ENCODE results near the gene MAST3.

Gene MAST3

DNA sequence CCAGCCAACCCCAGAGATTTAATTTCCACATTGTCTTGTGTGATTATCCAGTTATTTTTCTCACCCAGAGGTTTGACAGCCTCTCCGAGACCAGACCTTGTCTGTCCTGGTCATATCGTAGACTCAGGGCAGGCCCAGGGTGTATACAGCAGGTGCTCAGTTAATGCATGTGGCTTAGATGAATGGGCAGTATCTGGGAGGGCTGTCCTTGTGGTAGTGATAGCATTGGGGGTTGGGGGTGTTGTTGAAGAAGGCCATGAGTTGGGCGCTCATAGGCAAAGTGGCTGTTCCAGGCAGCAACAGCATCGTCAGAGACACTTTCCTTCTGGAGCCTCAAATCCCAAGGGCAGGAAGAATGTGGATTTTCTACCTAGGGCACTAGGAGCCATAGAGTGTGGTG, 16.9 kb downstream of the MAST3 start:
- DNase-seq: no peak

DNA sequence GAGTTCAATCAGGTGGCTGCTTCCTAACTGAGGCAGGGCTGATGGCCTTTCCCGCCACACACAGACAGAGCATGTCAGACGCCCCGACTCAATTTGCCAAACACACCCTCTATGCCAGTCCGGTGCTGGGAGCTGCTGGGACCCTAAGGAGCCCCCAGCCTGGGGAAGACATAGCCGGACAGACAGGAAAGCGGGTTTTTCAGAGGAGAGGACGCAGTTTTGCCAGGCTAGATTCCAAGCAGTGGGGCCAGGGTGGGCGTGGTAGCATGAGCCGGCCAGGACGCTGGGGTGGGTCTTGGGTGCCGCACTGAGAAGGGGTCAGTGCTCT, 19.8 kb downstream of the MAST3 start:
- DNase-seq: no peak

DNA sequence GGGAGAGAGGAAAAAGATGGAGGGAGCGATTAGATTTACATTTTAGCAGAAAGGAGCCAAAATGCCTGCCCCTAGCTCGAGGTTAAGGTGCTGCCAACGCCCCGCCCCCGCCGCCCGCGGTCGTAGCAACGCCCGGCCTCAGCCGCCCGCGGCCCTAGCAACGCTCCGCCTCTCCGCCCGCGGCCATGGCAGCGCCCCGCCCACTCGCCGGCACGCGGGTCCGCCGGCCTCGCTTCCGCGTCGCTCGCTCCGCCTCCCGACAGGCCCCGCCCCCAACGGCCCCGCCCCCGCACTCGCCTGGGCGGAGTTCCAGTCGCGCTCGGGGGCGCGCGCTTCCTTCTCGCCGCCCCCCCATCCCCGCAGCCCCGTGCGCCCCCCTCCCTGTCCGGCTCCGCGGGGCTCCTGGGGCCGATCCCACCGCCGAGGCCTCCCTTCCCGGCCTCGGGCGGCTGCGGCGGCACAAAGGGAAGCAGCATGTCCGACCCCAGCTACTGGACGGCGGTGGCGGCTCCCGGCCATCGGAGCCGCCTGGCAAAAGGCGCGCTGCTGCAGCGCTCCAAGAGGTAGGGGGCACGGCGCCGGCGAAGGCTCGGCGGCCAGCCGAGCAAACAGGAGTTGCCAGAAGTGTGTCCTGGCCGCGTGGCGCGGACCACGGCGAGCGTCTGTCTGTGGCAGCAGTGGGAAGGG, 20.3 kb downstream of the MAST3 start:
- peak; percentile 99 for DNase-seq

DNA sequence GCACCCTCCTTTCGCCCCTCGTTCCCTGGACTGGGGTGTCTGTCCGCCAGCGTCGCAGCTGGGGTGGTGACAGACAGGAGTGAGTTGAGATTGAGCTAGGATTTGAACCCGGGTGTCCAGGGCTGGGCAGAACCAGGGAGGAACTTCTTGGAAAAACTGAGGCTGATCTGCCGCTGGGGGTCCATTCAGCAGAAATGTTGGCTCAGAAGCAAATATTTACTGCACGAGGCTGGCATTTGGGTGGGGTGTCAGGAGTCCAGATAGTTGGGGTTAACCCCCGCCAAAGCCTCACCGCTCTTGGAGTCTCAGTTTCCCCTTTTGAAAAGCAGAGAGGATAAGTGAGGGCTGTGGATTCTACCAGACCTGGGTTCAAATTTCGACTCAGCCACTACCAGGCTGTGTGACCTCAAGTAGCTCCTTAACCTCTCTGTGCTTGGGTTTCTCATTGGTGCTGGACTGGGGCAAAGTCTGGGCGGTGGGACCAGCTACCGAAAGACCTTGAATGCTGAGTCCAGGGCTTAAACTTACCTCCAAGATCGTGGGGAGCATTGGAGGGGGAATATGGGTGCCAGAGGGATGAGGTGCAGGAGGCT, 20.9 kb downstream of the MAST3 start:
- no peak for DNase-seq

DNA sequence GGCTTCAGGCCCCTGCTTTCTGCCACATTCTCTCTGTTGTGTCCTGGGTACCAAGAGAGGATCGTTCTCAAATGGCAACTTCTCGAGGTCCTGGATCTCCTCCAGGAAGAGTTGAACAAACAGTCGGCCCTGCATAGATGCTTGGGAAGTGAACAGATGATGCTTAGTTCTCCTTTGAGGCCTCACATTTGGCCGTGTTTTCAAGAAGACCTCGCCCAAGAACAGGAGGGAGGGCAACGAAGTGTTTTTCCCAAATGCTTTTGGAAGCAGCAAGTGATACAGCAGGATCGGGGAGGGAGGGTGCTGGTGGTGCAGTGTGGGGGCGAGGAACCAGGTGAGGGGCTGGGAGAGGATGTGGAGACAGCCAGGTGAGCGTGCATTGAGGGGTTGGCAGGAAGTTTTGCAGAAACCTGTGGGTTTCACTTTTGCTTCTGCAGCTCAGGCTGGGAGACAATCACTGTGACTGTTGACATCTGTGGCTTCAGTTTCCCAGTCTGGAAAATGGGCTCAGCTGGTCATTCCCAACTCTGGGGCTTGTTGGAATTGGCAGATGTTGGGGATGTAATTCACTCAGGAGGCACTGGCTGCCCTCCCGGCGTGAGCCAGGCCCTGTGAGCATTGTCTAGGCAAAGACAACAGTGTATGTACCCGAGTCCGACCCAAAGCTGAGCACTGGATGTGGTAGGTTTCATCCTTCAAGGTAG, 21.6 kb downstream of the MAST3 start:
- DNase-seq: peak; percentile 62

DNA sequence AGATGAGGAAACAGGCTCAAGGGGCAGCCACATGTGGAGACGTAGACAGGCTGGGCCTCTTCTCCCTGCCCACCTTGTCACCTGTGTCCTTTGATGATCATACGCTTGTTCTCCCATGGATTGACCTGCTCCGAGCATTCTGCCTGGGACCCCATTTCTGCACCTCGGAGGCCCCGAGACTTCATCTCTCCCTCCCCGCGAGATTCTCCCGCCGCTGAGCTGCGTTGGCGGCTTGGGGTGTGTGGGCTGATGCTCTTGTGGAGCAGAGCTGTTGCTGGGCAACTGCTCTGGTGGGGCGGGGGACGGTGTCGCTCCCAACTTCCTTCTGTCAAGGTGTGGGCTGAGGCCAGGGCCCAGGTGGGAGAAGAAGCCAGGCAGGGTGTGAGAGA, 22.1 kb downstream of the MAST3 start:
- DNase-seq: peak; percentile 77

DNA sequence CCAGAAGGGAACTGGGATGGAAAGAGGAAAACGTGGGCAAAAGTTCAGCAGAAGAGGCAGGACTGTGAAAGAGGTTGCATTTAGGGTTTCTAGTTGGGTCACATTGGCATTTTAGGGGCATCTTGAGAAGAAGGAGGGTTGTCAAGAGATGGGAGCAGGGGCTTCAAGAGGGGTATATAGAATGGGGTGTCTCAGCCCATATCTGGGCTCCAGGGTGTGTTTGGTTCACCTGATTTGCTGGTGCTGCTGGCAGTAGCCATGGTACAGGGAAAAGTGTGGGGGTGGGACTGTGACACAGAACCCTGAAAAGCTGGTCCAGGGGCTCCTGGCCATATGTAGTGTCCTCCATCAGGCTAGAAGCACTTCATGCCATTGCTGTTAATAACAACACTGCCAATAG, 22.5 kb downstream of the MAST3 start:
- no peak for DNase-seq

DNA sequence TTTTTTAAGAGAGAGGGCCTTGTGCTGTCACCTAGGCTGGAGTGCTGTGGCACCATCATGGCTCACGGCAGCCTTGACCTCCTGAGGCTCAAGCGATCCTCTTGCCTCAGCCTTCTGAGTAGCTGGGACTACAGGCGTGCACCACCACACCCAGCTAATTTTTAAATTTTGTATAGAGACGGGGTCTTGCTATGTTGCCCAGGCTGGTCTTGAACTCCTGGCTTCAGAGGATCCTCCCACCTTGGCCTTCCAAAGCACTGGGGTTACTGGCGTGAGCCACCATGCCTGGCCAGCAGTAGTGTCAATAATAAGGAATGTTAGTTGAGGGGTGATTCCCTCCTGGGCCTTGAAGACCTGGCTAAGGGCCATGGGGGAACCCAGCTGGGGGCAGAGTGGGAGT, 23.6 kb downstream of the MAST3 start:
- no peak for DNase-seq

DNA sequence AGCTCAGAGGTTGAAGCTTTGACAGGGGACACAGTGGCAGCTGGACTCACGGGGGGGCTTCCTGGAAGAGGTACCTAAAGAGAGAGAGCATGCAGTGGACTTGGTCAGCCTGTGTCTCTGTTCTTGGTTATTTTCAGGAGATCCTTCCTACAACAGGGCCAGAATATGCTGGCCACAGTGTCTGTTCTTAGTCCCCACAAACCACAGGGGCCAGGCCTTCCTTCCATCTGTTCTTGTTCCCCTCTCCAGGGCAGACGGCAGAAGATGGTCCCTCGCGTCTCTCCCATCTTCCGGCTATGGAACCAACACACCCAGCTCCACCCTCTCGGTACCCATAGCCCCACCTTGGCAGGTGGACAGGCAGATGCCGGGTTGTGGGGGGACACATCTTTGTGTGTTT, 24.8 kb downstream of the MAST3 start:
- no peak for DNase-seq

DNA sequence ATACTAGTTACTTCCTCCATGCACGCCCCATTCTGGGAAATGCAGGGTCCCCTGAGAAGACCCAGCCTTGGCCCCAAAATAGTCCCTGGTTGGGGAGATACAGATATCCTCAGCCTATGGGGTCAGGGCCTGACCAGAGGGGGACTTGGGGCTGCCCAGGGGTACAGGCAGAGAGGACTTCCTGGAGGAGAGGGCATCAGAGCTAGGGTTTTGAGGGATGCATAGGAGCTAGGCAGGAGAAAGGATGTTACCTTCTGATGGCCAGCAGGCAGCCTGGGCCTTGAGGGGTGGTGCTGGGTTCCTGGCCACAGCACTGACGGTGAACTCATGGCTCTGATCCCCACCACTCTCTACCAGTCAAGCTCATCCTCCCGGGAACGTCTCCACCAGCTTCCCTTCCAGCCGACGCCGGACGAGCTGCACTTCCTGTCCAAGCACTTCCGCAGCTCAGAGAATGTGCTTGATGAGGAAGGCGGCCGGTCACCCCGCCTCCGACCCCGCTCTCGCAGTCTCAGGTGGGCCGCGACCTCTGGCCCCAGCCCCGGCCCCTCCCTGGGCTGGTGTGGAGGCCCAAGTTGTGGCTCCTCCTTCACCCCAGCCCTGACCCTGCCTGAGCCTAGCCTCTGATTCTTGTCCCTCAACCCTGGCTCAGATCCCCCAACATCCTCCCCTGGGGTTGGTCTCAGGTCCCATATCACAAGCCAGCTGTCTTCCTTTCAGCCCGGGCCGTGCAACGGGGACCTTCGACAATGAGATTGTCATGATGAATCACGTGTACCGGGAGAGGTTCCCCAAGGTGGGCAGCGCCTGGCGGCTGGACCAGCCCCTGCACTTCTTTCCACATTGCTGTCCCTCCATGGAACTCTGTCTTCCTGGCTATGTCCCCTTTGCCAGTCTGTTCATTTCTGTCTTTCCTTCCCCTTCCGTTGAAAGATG, 25.6 kb downstream of the MAST3 start:
- DNase-seq: no peak

DNA sequence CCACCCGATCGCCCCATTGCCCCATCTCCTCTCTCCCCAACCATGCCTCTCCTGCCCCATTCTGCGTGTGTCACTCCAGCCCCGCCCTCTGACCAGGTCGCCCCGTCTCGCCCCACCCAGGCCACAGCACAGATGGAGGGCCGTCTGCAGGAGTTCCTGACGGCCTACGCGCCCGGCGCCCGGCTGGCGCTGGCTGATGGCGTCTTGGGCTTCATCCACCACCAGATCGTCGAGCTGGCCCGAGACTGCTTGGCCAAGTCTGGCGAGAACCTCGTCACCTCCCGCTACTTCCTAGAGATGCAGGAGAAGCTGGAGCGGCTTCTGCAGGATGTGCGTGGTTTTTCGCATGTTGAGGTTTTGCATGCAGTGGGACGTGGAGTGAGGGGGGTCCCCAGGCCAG, 26.2 kb downstream of the MAST3 start:
- no peak for DNase-seq

DNA sequence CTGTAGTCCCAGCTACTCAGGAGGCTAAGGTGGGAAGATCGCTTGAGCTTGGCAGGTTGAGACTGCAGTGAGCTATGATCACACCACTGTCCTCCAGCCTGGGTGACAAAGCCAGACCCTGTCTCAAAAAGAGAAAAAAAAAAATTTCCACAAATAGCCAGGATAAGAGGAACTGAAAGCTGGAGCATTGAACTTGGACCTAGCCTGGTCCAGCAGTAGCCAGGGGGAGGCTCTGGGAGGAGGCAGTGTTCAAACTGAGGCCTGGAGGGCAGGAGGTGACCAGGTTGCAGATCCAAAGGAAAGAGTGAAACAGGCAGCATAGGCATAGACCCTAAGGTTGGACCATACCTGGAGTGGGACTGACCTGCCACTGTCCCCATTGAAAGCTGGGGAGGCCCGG, 28.5 kb downstream of the MAST3 start:
- DNase-seq: no peak

DNA sequence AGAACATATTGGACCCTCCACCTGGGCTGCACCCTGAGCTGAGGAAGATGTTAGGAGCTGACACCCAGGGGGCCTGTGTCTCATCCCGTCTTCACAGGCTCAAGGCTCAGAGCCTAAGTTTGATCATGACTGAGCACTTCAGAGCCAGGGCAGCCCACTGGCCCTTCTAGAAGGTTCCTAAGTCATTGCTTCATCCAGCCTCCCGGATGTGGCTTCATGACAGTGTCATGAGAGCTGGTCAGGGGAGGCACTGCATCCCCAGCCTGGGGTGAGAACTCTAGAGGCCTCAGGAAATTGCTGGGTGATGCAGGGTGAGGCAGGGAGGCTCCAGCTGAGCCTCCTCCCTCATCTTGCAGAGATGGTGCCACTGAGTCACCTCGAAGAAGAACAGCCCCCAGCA, 30.5 kb downstream of the MAST3 start:
- no peak for DNase-seq

DNA sequence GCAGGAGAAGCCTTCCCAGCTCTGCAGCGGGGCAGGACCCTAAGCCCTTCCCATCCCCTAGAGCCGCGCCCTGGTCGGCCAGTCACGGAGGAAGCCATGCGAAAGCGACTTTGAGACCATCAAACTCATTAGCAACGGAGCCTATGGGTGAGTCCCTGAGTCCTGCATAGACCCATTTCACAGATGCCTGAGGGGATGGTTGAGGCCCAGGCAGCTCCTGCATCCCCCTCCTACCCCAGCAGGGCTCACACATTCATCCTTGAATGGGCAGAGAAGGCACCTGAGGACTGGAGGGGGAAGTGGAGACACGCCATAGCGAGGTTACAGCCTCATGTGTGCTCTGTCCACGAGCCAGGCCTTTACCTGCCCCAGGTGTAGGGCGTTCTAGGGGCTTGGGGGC, 31.2 kb downstream of the MAST3 start:
- DNase-seq: no peak

DNA sequence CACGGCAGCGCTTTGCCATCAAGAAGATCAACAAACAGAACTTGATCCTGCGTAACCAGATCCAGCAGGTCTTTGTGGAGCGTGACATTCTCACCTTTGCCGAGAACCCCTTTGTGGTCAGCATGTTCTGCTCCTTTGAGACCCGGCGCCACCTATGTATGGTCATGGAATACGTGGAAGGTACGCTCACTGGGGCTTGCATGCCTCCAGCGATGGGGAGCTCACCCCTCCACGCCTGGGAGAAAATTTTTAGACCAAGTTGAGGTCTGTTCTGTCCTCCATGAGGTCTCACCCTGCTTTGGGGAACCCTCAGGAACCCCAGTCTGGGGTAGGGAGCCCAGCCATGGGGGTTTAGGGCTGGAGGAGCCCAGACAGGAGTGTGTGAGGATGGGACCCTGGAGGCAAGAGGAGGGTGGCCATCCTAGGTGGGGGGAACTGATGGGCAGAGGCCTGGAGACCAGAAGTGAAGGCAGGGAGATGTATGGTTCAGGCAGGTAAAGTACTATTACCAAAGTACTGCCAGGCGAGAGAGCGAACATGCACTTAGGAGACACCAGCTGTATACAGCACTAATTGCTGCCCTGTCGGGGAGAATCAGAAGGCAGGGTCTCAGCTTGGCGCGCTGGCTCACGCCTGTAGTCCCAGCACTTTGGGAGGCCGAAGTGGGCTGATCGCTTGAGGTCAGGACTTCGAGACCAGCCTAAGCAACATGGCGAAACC, 33.1 kb downstream of the MAST3 start:
- DNase-seq: no peak

DNA sequence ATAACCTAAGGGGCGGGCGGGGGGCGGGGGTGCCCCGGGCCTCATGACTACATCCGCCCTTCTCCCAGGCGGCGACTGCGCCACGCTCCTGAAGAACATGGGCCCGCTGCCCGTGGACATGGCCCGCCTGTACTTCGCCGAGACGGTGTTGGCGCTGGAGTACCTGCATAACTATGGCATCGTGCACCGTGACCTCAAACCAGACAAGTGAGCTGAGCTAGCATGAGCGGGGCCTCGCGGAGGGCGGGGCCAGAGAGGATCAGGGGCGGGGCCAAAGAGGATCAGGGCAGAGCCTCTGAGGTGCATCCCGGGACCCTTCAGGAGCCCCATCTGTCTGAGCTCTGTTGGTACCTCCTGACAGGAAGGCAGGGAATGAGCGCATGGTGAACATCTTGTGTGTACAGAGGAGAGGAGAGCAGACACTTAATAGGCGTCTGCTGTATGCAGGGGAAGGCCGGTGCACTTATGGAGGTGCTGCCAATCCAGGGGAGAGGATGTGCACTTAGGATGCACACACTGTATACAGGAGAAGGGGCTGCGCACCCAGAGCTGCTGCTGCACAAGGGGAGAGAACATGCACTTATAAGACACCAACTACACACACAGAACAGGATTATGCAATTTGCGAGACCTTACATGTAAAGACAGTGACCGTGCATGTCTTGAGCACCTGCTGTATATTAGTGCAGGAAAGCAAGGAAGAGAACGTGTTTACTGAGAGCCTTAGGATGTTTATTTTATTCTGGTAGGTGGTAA, 34.4 kb downstream of the MAST3 start:
- DNase-seq: no peak

DNA sequence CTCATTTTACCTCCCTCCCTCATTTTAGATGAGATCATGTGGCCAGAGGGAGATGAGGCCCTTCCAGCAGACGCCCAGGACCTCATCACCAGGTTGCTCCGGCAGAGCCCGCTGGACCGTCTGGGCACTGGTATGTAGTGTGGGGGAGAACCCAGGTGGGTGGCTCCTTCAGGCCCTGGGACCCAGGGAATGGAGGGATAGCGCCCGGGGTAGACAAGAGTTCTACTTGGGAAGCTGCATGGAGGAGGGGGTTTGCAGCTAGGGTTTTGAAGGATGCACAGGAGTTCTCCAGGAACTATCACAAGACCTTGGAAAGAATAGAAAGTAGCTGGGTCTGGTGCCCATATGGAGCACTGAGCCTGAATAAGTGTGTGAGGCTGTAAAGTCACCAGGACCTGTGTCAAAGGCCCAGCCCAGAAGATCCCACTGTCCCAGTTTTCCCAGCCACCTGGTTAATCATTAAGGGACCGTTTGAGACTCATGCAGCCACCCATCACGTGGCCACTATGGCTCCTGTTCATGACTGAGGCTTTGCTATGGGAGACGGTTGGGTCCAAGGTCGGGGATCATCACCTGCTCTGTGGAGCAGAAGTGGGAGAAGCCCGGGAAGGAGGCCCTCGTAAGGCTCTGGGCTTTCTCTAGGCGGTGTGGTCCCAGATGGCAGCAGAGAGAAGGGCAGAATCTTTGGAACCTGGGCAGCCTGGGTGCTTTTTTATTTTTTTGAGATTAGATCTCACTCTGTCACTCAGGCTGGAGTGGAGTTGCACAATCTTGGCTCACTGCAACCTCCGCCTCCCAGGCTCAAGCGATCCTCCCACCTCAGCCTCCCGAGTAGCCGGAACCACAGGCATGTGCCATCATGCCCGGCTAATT, 38.4 kb downstream of the MAST3 start:
- no peak for DNase-seq

DNA sequence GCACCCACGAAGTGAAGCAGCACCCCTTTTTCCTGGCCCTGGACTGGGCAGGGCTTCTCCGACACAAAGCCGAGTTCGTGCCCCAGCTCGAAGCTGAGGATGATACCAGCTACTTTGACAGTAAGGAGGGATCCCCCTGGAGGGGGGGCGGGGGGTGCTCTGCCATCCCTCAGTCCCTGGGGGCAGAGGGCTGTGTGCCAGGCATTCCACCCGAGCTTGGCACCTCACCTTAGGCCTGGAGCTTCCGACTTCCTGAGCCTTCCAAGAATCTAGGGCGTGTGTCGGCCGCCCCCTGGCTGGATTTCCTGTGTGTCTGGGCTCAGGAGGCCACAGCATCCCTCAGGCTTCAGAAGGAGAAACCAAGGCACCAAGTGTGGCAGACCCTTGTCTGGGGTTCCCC, 39.7 kb downstream of the MAST3 start:
- DNase-seq: no peak

DNA sequence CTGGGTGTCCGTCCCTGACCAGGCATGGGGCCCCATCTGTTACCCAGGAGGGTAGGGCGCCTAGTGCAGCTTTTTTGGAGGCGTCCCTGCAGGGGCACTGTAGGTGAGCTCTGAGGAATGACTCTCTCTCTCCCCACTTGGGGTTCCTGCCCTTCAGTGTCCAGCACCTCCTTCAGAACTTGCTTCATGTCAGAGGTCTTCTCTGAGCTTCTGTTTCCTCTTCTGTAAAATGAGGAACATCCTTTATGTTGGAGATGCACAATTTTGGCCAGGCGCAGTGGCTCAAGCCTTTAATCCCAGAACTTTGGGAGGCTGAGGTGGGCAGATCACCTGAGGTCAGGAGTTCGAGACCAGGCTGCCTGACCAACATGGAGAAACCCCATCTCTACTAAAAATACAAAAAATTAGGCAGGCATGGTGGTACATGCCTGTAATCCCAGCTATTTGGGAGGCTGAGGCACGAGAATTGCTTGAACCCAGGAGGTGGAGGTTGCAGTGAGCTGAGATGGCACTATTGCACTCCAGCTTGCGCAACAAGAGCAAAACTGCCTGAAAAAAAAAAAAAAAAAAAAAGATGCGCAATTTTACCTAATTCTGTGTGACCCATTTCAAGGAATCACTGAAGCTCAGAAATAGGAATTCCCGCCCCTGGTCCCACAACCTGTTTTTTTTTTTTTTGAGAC, 40.2 kb downstream of the MAST3 start:
- DNase-seq: no peak

DNA sequence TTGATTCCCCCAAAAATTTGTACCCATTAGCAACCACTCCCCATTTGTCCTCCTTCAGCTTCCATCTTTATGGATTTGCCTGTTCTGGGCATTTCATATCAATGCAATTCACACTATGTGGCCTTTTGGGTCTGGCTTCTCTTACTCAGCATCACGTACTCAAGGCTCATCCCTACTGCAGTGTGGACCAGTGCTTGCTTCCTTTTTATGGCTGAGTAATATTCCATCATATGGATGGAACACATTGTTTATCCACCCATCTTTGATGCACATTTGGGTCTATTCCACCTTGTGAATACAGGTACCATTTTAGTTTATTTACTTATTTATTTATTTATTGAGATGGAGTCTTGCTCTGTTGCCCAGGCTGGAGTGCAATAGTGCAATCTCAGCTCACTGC, 42.9 kb downstream of the MAST3 start:
- DNase-seq: no peak

DNA sequence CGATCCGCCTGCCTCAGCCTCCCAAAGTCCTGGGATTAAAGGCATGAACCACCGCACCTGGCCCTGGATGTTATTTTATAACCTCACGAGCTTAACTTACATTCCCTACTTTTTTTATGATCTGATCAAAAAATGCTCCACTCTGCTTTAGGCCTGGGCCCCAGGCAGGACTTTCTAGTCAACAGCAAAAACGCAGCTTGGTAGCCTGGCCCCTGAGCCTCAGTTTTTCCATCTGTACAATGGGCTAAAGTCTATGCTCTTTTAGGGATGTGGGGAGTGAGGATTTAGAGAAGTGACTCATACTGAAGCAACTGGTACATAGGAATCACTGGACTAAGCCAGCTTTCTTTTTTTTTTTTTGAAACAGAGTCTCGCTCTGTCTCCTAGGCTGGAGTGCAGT, 43.5 kb downstream of the MAST3 start:
- no peak for DNase-seq
